HUDEP-2 (cell line): Measurements from ENCODE around the gene PTAR1.
A peak's percentile ranks its signal among the peaks of the same experiment; 100 is the strongest.

Experiments used
- DNase-seq, 76 experiments: peaks; one replicate each; lab custom pipeline; 2025; ENCODE audit not compliant: unreplicated experiment in 76 of 76; lab: John Stamatoyannopoulos, UW

PTAR1 gene

GRCh38 chr9:69675563-69675962, 84.2 kb downstream of the PTAR1 start:
- DNase-seq = no peak

GRCh38 chr9:69674716-69675438, 84.9 kb downstream of the PTAR1 start:
- no peak for DNase-seq

GRCh38 chr9:69674112-69674685, 85.6 kb downstream of the PTAR1 start:
- DNase-seq = peak in 1 of 76 experiments; percentile 6

- no peak for DNase-seq
Observed at GRCh38 chr9:69673311-69673640, 86.5 kb downstream of the PTAR1 start.

GRCh38 chr9:69672596-69673310, 87.1 kb downstream of the PTAR1 start:
- DNase-seq = peak in 67 of 76 experiments; percentile 11 to 76 (median 56)

GRCh38 chr9:69671879-69672595, 87.8 kb downstream of the PTAR1 start, which contains the start of gene APBA1:
TSS of gene APBA1 (minus strand) at chr9:69672371.
- peak in 17 of 76 experiments; percentile 2 to 39 (median 11) for DNase-seq

GRCh38 chr9:69671311-69671878, 88.4 kb downstream of the PTAR1 start:
- no peak for DNase-seq

GRCh38 chr9:69667306-69667705, 92.5 kb downstream of the PTAR1 start:
- DNase-seq = no peak

GRCh38 chr9:69660304-69660703, 99.5 kb downstream of the PTAR1 start:
- DNase-seq = no peak
